HG03439 (cell line): ENCODE data around the gene FGD6.
"Not testable (repeated sequence)": the region's sequence is repeated elsewhere in the genome, so short reads cannot be mapped to it uniquely, and the experiment has no call there.

Experiments
- ATAC-seq: cut with Tn5 transposase; IDR thresholded peaks from one replicate; pipeline ENCODE4 v1.9.1; 2021; ENCODE audit warnings: mild to moderate bottlenecking, moderate library complexity; ENCODE audit not compliant: unreplicated experiment

The FGD6 gene

DNA sequence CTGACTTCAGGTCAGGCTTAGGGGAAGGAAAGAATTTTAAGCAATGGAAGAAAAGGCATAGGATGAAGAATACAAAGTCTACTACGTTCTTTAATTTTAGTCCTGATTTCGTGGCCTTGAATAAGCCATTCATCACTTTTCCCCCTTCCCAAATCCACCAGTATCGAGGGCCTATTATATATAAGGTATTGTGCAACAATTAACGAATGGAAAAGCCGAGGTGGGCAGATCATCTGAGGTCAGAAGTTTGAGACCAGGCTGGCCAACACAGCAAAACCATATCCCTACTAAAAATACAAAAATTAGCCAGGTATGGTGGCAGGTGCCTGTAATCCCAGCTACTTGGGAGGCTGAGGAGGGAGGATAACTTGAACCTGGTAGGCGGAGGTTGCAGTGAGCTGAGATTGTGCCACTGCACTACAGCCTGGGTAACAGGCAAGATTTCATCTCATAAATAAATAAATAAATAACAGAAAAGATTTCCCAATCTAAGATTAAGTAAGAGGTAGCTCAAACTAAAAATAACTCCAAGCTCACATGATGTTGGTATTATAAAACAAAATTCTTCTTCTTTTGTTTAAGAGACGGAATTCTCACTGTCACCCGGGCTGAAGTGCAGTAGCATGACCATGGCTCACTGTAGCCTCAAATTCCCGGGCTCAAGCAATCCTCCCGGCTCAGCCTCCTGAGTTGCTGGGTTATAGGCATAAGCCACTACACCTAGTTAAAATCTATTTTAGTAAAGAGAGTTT, 85.5 kb downstream of the FGD6 start:
- no peak for ATAC-seq

DNA sequence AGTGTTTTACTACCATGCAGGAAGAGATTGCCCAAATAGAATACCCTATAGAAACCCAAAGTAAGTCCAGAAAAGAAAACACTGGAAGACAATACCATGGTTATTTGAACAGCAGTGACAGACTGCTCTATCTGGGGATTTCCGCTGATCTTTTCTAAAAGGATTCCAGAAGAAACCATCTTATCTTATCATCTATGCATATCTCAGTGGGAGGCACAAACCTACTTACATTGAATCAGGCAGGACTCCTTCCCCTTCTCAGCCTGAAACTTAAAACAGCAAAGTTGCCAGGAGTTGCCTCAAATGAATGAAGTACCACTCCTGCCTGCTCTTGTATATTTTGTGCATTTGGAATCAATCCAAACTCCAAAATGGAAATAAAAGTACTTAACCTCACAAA, 87.2 kb downstream of the FGD6 start:
- no peak for ATAC-seq

DNA sequence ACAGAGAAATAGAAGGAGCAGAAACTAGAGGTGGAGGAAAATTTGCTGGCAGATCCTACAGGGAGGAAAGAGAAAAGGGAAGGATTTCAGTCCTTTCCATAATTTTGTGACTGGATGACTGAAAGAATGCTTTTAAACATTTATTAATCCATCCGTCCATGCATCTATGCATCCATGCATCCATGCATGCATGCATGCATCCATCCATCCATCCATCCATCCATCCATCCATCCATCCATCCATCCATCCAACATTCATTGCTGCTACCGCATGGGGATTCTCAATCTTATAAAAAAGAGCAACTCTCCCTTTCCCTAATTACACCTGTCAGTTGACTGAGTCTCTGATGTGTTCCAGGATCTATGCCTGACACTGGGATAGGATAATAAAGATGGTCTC, 88.2 kb downstream of the FGD6 start:
- no peak for ATAC-seq

DNA sequence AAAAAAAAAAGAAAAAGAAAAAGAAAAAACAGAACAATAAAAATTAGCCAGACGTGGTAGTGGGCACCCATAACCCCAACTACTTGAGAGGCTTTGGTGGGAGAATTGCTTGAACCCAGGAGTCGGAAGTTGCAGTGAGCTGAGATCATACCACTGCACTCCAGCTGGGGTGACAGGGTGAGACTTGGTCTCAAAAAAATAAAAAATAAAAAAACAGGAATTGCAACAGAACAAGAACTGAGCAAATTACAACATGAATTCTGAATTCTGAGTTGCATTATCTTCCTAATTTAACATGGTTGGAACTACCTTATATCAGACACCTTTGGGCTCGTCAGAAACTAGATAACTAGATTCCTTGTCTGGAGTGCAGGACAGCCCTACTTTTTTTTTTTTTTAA, 90.5 kb downstream of the FGD6 start:
- no peak for ATAC-seq

DNA sequence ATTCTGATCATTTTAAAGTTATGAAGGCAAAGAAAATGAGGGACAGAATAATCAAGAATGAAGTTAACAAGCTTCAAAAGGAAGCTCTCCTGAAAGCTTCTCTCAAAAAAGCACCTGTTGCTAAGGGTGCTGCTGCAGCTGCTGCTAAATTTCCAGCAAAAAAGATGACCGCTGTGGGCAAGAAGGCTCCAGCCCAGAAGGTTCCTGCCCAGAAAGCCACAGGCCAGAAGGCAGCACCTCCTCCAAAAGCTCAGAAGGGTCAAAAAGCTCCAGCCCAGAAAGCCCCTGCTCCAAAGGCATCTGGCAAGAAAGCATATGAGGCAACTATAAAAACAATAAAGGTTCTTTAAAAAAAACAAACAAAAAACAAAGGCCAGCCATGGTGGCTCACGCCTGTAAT, 91.2 kb downstream of the FGD6 start:
- ATAC-seq, result no peak

DNA sequence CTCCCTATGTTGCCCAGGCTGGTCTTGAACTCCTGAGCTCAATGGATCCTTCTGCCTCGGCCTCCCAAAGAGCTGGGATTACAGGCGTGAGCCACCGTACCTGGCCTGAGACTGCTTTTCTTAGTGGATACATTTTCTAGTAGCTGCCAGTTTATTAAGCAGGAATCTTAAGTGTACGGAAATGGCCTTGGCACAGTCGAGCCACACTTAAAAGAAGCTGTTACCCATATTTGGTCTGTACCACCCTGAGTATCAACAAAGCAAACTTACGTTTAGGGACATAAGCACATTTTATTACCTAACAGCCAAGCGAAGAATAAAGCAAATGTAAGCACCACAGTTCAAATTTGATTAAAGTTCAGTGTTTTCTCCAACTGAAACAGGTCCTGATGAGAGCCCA, 93.2 kb downstream of the FGD6 start:
- no peak for ATAC-seq

DNA sequence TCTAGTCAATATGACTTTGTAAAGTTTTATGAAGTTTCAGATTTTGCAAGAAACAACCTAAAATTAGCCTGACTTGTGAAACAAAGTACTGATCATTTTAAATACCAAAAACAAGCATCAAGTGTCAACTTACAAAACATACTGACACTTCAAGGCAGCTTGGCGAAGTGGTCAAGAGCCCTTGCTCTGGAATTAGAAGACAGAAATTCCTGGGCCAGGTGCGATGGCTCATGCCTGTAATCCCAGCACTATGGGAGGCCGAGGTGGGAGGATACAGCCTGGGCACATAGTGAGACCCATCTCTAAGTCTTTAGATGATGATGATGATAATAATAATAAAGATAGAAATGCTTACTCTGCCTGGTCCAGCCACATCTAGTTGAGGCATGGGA, 98.5 kb downstream of the FGD6 start:
- ATAC-seq, result no peak

DNA sequence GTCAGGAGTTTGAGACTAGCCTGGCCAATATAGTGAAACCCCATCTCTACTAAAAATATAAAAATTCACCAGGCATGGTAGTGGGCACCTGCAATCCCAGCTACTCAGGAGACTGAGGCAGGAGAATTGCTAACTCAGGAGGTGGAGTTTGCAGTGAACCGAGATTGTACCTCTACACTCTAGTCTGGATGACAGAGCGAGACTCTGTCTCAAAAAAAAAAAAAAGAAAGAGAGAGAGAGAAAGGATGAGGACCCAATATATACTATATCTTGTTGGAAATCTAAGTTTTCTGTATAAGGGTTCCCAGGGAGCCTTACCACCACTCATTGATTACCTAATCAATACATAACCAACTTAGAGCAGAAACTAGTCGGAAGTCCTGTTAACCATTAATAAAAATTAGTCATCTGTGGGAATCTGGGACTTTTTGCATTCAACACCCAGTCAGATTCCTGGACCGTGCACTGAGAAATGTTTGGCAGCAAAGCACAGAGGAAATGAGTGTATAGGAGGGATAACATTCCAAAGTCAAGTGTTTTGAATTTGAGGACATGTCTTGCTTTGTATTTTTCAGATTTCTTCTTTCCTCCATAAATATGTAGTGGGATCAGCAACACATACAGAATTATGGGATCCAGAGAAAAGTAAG, 99.0 kb downstream of the FGD6 start:
- ATAC-seq, result no peak

DNA sequence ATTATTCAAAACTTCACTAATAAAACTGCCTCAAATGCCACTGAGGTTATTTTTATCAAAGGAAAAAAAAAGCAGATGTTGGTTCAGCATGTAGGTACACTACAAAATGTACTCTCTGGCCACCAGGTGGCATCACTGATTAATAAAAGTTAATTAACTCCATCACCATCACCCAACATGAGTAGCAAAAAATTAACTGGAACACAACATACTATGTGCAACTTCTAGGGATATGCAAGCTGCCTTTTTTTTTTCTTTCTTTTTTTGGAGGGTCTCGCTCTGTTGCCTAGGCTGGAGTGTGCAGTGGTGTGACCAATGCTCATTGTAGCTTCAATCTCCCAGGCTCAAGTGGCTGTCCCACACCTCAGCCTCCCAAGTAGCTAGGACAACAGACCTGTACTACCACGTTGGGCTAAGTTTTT, 100.1 kb downstream of the FGD6 start:
- ATAC-seq, result peak; percentile 73

DNA sequence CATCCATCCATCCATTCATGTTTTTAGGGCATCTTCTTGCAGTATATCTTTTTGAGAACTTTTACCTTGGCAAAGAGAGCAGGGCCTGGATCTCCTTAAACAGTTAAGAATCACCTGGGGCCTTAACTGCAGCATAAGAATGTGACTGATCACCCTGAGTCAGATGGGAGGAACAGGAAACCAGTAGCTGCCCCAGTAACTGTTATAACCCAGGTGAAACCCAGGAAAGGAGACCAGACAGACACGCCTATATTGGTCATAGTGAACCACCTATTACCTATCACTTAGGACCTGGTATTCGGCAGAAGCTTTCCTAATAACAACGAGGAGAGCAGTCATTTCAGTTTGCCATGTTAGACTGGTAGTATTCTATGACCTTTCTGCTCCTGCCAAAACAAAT, 100.5 kb downstream of the FGD6 start:
- ATAC-seq, result peak; percentile 47

DNA sequence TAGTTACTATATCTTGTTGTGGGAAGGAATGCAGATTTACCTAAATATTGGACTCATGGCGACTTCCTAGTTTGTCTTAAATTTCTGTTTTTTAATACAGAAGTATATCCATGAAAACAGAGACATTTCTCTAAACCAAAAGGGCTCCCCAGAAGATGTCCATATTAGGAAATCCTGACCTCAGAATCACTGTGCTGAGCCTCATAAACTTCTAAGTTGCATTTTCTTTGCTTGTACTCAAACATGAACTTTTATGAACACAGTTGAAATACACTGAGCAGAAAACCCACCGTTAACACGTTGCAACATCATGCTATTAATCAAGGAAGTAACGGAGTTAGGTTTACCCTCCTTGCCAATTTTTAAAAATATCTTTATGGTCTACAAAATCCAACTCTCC, 100.9 kb downstream of the FGD6 start:
- ATAC-seq, result no peak

DNA sequence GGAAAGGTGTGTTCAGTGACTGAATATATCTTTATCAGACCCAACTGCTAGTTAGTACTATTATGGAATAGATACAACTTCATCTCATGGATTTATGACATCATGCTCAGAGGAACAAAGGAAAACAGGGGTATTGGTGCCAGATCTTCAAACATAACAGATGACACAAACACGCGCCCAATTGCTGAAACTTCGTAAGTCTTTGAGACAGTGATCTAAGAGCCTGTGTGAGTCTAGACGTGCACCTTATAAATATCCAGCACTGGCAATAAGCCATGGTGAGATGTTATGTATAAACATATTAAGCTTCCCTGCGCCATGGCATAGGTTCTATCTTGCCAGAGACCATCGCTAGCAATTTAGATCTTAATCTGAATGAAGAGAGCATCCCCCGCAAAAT, 101.6 kb downstream of the FGD6 start:
- ATAC-seq, result no peak

DNA sequence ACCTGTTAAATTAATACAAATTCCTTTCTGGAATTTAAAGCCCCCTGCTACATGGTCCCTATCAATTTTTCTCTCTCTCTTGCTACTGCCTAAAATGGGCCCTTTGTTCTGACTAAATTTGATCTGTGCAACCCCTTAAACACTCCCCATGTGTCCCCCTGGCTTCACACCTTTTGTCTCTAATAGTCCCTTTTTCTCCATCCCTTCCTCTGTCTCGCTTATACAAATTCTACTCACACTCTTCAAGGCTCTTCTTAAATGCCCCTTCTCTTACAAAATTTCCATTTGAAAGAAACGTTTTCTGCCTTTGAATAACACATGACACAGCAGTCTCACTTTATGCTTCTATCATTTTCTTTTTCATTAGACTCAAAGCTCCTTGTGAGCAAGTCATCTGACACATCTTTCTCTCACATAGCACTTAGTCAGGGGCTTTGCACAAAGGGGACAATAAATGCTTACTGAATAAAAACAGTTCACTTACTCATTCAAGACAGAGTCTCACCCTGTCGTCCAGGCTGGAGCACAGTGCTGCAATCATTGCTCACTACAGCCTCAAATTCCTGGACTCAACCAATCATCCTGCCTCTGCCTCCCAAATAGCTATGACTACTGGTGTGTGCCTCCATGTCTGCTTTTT, 102.4 kb downstream of the FGD6 start:
- no peak for ATAC-seq

DNA sequence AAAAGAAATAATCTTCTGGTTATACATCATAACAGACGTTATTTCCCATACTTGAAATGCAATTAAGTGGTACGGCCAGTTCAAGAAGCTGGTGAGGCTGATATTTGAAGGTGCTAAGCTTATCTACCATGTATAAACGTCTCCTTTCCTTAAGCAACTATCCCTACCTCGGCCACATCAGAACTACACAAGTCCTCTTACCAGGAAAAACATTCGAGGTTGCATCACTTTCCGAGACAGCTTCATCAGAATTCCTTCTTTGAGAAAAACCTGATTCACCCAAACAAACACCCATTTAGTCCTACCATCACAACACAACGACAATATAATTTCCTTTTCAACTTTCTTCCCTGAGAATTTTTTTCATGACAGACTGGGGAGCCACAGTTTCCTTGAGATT, 109.9 kb downstream of the FGD6 start:
- ATAC-seq, result no peak

DNA sequence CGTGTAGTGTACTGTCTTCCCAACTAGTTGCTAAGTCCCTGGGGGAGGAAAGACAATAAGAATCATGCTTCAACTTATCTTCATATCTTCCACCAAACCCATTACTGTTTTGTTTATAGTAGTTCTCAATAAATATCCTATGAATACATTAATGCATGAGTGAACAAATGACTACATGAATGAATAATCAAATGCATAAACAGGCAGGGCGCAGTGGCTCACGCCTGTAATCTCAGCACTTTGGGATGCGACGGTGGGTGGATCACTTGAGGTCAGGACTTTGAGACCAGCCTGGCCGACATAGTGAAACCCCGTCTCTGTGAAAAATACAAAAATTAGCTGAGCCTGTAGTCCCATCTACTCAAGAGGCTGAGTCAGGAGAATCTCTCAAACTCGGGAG, 111.7 kb downstream of the FGD6 start:
- no peak for ATAC-seq

DNA sequence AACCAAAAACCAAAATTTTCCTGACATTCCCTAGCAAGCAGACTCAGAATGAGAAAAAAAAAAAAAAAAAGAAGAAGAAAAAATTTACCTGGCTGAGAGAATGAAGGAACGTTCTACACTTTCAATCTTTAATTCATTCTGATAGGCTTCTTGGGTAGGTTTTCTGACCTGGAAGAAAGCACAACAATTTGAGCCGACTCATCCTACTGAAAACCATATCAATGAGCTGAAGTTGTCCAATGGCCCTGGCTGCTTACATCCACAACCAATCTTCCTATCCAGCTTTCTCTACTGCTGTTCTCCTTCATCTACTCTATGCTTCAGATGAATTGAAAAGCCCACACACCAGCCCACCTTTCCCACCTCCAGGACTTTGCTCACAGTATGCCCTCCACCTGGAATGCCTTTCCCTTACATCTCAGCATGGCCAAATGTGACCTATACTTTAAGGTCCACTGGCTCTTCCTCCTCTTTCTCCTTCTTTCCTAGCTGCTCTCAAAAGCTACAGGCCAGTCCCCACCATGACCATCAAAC, 112.3 kb downstream of the FGD6 start:
- no peak for ATAC-seq

DNA sequence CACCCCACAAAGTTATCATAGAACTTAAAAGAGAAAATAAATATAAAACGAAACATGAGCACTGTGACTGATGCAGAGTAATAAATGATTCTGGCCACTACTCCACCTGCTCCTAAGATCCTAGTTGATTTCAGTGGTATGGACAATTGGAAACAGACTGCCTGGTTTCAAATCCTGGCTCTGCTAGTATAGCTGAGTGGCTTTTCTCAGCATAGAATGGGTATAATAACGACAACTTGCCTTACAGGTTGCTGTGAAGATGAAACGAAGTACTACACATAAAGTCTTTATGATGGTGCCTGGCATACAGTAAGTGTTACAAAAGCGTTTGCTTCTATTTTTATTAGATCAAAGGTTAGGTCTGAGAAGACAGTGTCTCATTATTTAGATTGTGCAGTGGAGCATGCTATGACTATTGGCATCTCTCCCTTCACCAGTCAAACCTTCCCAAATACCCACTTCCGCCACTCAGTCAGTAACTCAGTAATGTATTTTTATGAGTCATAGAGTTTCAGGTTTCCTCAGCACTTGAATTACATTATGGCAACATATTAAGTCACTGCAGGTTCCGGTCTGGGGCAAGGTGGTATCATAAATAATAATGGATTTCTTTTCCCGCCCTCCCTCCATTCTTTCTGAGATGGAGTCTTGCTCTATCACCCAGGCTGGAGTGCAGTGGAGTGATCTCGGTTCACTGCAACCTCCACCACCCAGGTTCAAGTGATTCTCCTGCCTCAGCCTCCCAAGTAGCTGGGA, 114.2 kb downstream of the FGD6 start:
- peak; percentile 97 for ATAC-seq

DNA sequence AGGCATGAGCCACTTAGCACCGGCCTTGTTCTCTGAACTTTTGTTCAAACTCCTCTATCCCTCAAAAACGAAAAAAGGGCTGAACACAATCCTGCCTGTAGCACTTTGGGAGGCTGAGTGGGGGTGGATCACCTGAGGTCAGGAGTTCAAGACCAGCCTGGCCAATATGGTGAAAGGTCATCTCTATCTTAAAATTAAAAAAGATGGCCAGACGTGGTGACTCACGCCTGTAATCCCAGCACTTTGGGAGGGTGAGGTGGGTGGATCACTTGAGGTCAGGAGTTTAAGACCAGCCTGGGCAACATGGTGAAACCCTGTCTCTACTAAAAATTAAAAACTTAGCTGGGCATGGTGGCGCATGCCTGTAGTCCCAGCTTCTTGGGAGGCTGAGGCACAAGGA, 115.3 kb downstream of the FGD6 start:
- not testable (repeated sequence) for ATAC-seq

DNA sequence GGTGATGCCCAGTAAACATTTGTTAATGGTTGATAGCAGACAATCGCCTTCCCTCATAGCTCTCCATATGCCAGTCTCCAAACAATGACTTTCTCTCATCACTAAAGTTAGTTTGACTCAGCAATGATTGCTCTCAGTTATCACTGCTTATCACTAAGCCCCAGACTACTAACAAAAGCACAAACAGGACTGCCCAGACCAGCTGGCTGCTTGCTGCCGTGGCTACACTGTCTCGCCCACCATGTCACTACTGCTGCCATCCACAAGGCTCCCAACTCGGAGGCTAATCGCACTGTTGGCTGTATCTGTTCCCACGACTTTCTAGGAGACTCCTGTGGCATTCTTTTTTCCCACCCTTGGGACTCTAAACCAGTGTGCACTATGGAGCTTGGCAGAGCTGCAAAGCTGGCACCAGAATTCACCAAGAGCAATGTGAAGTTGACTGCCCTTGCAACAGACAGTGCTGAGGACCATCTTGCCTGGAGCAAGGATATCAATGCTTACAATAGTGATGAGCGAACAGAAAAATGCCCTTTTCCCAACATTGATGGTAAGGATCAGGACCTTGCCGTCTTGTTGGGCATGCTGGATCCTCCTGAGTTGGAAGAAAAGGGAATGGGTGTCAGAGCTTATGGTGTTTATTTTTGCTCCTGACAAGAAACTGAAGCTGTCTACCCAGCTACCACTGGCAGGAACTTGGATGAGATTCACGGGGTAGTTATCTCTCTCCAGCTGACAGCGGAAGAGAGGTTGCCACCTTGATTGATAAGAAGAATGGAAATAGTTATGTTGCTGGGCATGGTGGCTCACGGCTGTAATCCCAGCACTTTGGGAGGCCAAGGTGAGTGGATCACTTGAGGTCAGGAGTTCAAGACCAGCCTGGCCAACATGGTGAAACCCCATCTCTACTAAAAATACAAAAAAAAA, 116.7 kb downstream of the FGD6 start:
- ATAC-seq, result no peak

DNA sequence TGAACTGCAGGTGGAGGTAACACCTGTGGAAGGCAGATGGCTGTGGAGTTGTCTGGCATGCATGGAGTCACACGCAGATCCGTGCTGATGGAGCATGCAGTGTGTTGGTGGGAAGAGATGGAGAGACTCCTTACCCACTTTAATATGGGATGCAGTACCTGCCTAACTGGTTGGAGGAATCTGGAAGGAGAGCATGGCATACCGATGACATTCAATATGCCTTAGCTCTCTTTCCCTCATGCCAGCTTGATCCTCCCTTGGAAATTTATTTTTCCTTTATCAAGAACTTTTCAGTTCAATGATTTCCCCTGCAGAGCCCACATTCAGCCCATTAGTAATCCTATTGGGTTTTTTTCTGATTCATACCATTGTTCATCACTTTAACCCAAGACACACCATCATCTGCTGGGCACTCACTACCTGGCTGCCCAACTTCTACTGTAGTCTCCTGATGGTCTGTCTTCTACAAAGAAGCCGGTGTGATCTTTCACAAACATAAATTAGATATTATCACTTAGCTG, 117.9 kb downstream of the FGD6 start:
- no peak for ATAC-seq
